GM12878 (cell line): ENCODE measurements around the gene LIN37. TPM values are rescaled to one million over a fixed set of nuclear protein-coding genes. Genes with fewer than 3 reads are reported as not detected.
A peak's percentile ranks its signal among the peaks of the same experiment; 100 is the strongest.

Source experiments
- ASH2L ChIP-seq: fragments of 300-600, 200-600 bp; sonication (generic); IDR thresholded peaks from 2 replicates; pipeline ENCODE4 v1.6.1; 2017; ENCODE audit warnings: low read depth, mild to moderate bottlenecking, borderline replicate concordance
- BRCA1 ChIP-seq: IDR thresholded peaks from 2 replicates; pipeline ENCODE4 v1.6.1; 2011; ENCODE audit warnings: low read depth, low read length, improper control_type of control experiment
- CEBPZ ChIP-seq: fragments of 150-350 bp; IDR thresholded peaks from 2 replicates; pipeline ENCODE4 v1.6.1; 2016; ENCODE audit warnings: low read depth, low read length
- IKZF1 ChIP-seq: fragments of 450-650 bp; conservative IDR thresholded peaks from 2 replicates; pipeline ENCODE4 v1.6.1; 2017; ENCODE audit warnings: antibody characterized with exemption, mild to moderate bottlenecking
- NKRF ChIP-seq: fragments of 450-650 bp; conservative IDR thresholded peaks from 2 replicates; pipeline ENCODE4 v1.6.1; 2017; ENCODE audit warnings: mild to moderate bottlenecking, moderate library complexity
- NR2C2 ChIP-seq: IDR thresholded peaks from 2 replicates; pipeline ENCODE4 v1.6.1; 2011; ENCODE audit warnings: borderline replicate concordance, low read depth; ENCODE audit not compliant: control insufficient read depth, insufficient read length
- PBX3 ChIP-seq: IDR thresholded peaks from 2 replicates; pipeline ENCODE4 v1.6.1; 2011; ENCODE audit warnings: mild to moderate bottlenecking, low read depth, low read length, moderate library complexity; ENCODE audit not compliant: insufficient replicate concordance
- POU2F2 ChIP-seq: IDR thresholded peaks from 3 replicates; pipeline ENCODE4 v1.6.1; 2011; ENCODE audit warnings: low read depth, mild to moderate bottlenecking, low read length, borderline replicate concordance
- RAD21 ChIP-seq: IDR thresholded peaks from 2 replicates; pipeline ENCODE4 v1.6.1; 2011; ENCODE audit warnings: mild to moderate bottlenecking, low read depth, low read length, moderate library complexity; ENCODE audit not compliant: insufficient read depth
- RFX5 ChIP-seq: IDR thresholded peaks from 2 replicates; pipeline ENCODE4 v1.6.1; 2011; ENCODE audit warnings: low read depth, low read length, improper control_type of control experiment
- SIN3A ChIP-seq: IDR thresholded peaks from 2 replicates; pipeline ENCODE4 v1.6.1; 2012; ENCODE audit warnings: low read depth, low read length, improper control_type of control experiment
- SMAD1 ChIP-seq: fragments of 450-650 bp; IDR thresholded peaks from 2 replicates; pipeline ENCODE4 v1.6.1; 2018; ENCODE audit warnings: mild to moderate bottlenecking, low read depth; ENCODE audit not compliant: partially characterized antibody
- SUZ12 ChIP-seq: fragments of 200-600 bp; sonication (generic); IDR thresholded peaks from one replicate; pipeline ENCODE4 v1.6.1; 2018; ENCODE audit warnings: antibody characterized with exemption, mild to moderate bottlenecking; ENCODE audit not compliant: unreplicated experiment
- ZNF384 ChIP-seq: IDR thresholded peaks from 2 replicates; pipeline ENCODE4 v1.6.1; 2012; ENCODE audit warnings: low read depth, mild to moderate bottlenecking, low read length, improper control_type of control experiment, borderline replicate concordance
- ZNF622 ChIP-seq: fragments of 450-650 bp; IDR thresholded peaks from 2 replicates; pipeline ENCODE4 v1.6.1; 2017; ENCODE audit warnings: mild to moderate bottlenecking, inconsistent platforms
- polyA plus RNA-seq, 11 experiments: library from polyadenylated mRNA; depleted of rRNA in 4 of 11; unstranded in 6 of 11; stranded (reverse) in 5 of 11; fragments of >200 nt; fragmentation: Nextera tagmentation in 4 of 11; fragmentation: Illumina TruSeq in 1 of 11; extraction: Ambion mirVana in 4 of 11; extraction: Trizol in 1 of 11; gene quantifications; 1 replicate in 1 of 11; 2 replicates in 10 of 11; pipeline versions ENCODE4 v1.2.1 to v1.2.3, GENCODE V29; 2011 to 2016; ENCODE audit warnings: inconsistent platforms in 2 of 11, missing spikeins in 2 of 11, low read depth in 1 of 11
- total RNA-seq, 4 experiments: library from RNA; depleted of rRNA in 3 of 4; stranded (reverse); fragments of >200 nt in 3 of 4; fragmentation: Illumina TruSeq in 1 of 4; extraction: Trizol in 1 of 4; gene quantifications; 2 replicates each; pipeline versions ENCODE4 v1.2.1 to v1.2.3, GENCODE V29; 2013 to 2021
- TF ChIP-seq, protein P1 (sequence below): IDR thresholded peaks from 2 replicates; pipeline ENCODE4 v1.6.1; 2011; ENCODE audit warnings: borderline replicate concordance, low read depth, mild to moderate bottlenecking, moderate library complexity, low read length; ENCODE audit not compliant: insufficient read depth, poor library complexity, severe bottlenecking
- TF ChIP-seq, protein P2 (sequence below): IDR thresholded peaks from 2 replicates; pipeline ENCODE4 v1.6.1; 2012; ENCODE audit warnings: low read depth, low read length, improper control_type of control experiment
- TF ChIP-seq, protein P3 (sequence below): fragments of 450-650 bp; IDR thresholded peaks from 2 replicates; pipeline ENCODE4 v1.6.1; 2014; ENCODE audit warnings: mild to moderate bottlenecking

The LIN37 gene
- total and polyA plus RNA-seq, 10 of the 15 experiments (the other 5 are each of a cell fraction or from before 2014, with no cell fraction given), result 0.69 to 11.9 (median 7.6) TPM

- TF ChIP-seq NKRF, result peak; percentile 83
- TF ChIP-seq NR2C2, result no peak
- TF ChIP-seq ZNF384, result no peak
- TF ChIP-seq, protein P1, sequence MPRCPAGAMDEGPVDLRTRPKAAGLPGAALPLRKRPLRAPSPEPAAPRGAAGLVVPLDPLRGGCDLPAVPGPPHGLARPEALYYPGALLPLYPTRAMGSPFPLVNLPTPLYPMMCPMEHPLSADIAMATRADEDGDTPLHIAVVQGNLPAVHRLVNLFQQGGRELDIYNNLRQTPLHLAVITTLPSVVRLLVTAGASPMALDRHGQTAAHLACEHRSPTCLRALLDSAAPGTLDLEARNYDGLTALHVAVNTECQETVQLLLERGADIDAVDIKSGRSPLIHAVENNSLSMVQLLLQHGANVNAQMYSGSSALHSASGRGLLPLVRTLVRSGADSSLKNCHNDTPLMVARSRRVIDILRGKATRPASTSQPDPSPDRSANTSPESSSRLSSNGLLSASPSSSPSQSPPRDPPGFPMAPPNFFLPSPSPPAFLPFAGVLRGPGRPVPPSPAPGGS, result no peak
- peak; percentile 35; the same call in 1 of the 2 replicates for TF ChIP-seq SIN3A
- TF ChIP-seq ASH2L, result no peak
- TF ChIP-seq PBX3, result peak; percentile 46
- peak; percentile 81 for TF ChIP-seq RFX5
- peak; percentile 33 for TF ChIP-seq SMAD1
- TF ChIP-seq IKZF1, result peak; percentile 61
- TF ChIP-seq, protein P2, sequence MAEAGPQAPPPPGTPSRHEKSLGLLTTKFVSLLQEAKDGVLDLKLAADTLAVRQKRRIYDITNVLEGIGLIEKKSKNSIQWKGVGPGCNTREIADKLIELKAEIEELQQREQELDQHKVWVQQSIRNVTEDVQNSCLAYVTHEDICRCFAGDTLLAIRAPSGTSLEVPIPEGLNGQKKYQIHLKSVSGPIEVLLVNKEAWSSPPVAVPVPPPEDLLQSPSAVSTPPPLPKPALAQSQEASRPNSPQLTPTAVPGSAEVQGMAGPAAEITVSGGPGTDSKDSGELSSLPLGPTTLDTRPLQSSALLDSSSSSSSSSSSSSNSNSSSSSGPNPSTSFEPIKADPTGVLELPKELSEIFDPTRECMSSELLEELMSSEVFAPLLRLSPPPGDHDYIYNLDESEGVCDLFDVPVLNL, result no peak
- TF ChIP-seq ZNF622, result no peak
- TF ChIP-seq BRCA1, result no peak
- peak; percentile 24; the same call in 1 of the 3 replicates for TF ChIP-seq POU2F2
- TF ChIP-seq SUZ12, result no peak
- peak; percentile 7; the same call in 1 of the 2 replicates for TF ChIP-seq RAD21
- no peak for TF ChIP-seq CEBPZ
- TF ChIP-seq, protein P3, sequence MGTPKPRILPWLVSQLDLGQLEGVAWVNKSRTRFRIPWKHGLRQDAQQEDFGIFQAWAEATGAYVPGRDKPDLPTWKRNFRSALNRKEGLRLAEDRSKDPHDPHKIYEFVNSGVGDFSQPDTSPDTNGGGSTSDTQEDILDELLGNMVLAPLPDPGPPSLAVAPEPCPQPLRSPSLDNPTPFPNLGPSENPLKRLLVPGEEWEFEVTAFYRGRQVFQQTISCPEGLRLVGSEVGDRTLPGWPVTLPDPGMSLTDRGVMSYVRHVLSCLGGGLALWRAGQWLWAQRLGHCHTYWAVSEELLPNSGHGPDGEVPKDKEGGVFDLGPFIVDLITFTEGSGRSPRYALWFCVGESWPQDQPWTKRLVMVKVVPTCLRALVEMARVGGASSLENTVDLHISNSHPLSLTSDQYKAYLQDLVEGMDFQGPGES, result peak; percentile 7; the same call in 1 of the 2 replicates
Measured at GRCh38 chr19:35740423-35741202, 7.8 kb upstream of the LIN37 start (continued).
